ENCODE results near the gene RPRD1A. TPM values are rescaled to one million over a fixed set of nuclear protein-coding genes. Genes with fewer than 3 reads are reported as not detected.
A peak's percentile ranks its signal among the peaks of the same experiment; 100 is the strongest.

Gene RPRD1A
- total RNA-seq, 1 donor from 2014 or later = 198 TPM

DNA sequence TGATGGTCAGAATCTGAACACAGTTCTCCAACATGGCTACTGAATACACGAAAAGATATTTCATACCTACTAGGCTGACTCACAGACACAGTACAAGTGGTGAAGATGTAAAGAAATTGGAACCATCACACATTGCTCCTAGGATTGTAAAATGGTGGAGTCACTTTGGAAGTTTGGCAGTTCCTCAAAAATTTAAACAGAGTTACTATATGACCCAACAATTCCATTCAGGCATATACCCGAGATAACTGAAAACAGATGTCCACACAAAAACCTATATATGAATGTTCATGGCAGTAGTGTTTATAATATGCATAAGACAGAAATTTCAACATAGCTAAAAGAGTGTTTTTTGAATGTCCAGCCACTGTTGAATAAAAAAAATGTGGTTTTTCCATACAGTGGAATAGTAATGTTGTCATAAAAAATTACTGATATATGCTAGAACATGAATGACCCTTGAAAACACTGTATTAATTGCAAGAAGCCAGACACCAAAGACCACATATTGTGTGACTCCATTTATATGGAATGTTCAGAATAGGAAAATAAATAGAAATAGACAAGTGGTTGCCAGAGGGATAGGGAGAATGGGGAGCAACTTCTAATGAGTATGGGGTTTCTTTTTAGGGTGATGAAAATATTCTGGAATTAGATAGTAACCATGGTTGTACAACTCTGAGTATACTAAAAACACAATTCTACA is 84.8 kb downstream of the RPRD1A start:
- no peak overlapping the region for H3K27ac Mint-ChIP-seq
- no peaks in the 10 kb centered on the region for H3K27me3 ChIP-seq
- H3F3A ChIP-seq (ENCODE audit: low read depth) = peaks cover 14% of the 10 kb centered on the region
- no peak overlapping the region for H3K4me3 Mint-ChIP-seq
- H3K4me1 ChIP-seq = no peaks in the 10 kb centered on the region
- peaks cover 12% of the 10 kb centered on the region for H3K36me3 ChIP-seq
- H3K4me2 ChIP-seq = no peak overlapping the region
- H3K4me3 ChIP-seq = no peak overlapping the region
- H3K79me2 ChIP-seq (ENCODE audit: low read depth) = no peaks in the 10 kb centered on the region
- no peaks in the 10 kb centered on the region for H3K9me3 Mint-ChIP-seq
- no peak for TF ChIP-seq EZH2 (IDR thresholded peaks at IDR 0.05)
- no peak for TF ChIP-seq EZH2phosphoT487 (IDR thresholded peaks at IDR 0.05)
- TF ChIP-seq, protein P1, sequence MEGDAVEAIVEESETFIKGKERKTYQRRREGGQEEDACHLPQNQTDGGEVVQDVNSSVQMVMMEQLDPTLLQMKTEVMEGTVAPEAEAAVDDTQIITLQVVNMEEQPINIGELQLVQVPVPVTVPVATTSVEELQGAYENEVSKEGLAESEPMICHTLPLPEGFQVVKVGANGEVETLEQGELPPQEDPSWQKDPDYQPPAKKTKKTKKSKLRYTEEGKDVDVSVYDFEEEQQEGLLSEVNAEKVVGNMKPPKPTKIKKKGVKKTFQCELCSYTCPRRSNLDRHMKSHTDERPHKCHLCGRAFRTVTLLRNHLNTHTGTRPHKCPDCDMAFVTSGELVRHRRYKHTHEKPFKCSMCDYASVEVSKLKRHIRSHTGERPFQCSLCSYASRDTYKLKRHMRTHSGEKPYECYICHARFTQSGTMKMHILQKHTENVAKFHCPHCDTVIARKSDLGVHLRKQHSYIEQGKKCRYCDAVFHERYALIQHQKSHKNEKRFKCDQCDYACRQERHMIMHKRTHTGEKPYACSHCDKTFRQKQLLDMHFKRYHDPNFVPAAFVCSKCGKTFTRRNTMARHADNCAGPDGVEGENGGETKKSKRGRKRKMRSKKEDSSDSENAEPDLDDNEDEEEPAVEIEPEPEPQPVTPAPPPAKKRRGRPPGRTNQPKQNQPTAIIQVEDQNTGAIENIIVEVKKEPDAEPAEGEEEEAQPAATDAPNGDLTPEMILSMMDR (IDR thresholded peaks at IDR 0.05) = no peak
- H3K4me1 Mint-ChIP-seq = no peaks in the 10 kb centered on the region
- no peak for DNase-seq (ENCODE audit: low spot score)
- H3K27ac ChIP-seq = no peak overlapping the region
- H3K9me3 ChIP-seq (ENCODE audit: low read depth) = no peaks in the 10 kb centered on the region
- no peak overlapping the region for H3K9ac ChIP-seq
- peaks cover 28% of the 10 kb centered on the region for H3K36me3 Mint-ChIP-seq
- no peaks in the 10 kb centered on the region for H3K27me3 Mint-ChIP-seq (ENCODE audit: insufficient read depth, low read depth)
- H2AFZ ChIP-seq (replicated peaks) = no peak overlapping the region
- H4K20me1 ChIP-seq (ENCODE audit: low read depth) = no peaks in the 10 kb centered on the region

DNA sequence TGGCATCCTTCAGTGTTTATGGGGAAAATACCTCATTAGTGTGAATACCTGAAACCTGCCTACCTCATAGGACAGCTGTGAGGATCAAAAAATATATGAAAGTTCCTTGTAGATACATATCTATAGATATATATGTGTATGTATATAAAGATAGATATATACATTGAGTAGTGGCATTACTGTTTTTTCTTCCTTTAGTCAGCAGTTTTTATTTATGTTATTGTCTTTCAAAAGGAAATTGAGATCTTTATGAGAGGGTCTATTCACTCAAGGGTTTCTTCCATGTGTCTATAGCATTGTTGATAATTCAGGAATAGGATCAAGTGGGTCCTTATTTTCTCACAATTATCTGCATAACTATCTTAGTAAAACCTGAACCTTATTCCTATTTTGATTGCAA is 88.2 kb downstream of the RPRD1A start:
- no peaks in the 10 kb centered on the region for H4K20me1 ChIP-seq (ENCODE audit: low read depth)
- H3K36me3 ChIP-seq = peaks cover 32% of the 10 kb centered on the region
- H3F3A ChIP-seq (ENCODE audit: low read depth) = peaks cover 14% of the 10 kb centered on the region
- H3K4me2 ChIP-seq = no peak overlapping the region
- Mint-ChIP-seq H3K27ac (no peak overlapping the region), H3K9me3 (no peaks in the 10 kb centered on the region), H3K36me3 (peaks cover 36% of the 10 kb centered on the region), H3K4me1 (peaks cover 1% of the 10 kb centered on the region), H3K27me3 (ENCODE audit: insufficient read depth, low read depth) (no peaks in the 10 kb centered on the region), H3K4me3 (no peak overlapping the region)
- no peaks in the 10 kb centered on the region for H3K9me3 ChIP-seq (ENCODE audit: low read depth)
- no peak overlapping the region for H3K4me3 ChIP-seq
- H3K4me1 ChIP-seq = peaks cover 3% of the 10 kb centered on the region
- no peak overlapping the region for H2AFZ ChIP-seq (replicated peaks)
- H3K9ac ChIP-seq = no peak overlapping the region
- H3K27me3 ChIP-seq = no peaks in the 10 kb centered on the region
- DNase-seq (ENCODE audit: low spot score) = no peak
- H3K79me2 ChIP-seq (ENCODE audit: low read depth) = peaks cover 10% of the 10 kb centered on the region
- TF ChIP-seq, protein P1 (IDR thresholded peaks at IDR 0.05) = no peak
- TF ChIP-seq EZH2 (IDR thresholded peaks at IDR 0.05) = no peak
- no peak for TF ChIP-seq EZH2phosphoT487 (IDR thresholded peaks at IDR 0.05)
- no peak overlapping the region for H3K27ac ChIP-seq

DNA sequence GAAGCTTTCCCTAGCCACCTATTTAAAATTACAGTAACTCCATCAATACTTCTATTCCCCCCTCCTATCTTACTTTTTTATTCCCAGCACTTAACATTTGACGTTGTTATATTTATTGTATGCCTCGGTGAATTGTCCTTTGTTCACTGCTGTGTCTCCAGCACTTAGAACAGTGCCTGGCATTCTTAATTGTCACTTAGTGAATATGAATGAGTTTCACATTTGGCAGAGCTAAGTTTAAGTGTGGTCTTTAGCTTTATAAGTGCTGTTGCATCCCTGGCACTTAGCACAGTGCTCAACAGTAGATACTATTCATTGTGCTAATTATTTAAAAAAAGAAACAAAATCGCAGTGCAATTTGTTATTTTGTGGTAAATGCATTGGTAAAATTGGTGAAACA is 93.2 kb downstream of the RPRD1A start:
- H3K9ac ChIP-seq = no peak overlapping the region
- no peak overlapping the region for H3K4me3 ChIP-seq
- peaks cover 10% of the 10 kb centered on the region for H3K4me1 ChIP-seq
- no peak overlapping the region for H3K27ac ChIP-seq
- H3K79me2 ChIP-seq (ENCODE audit: low read depth) = peaks cover 25% of the 10 kb centered on the region
- no peak overlapping the region for H2AFZ ChIP-seq (replicated peaks)
- H4K20me1 ChIP-seq (ENCODE audit: low read depth) = no peaks in the 10 kb centered on the region
- peaks cover 25% of the 10 kb centered on the region for H3K36me3 ChIP-seq
- H3K27me3 ChIP-seq = no peaks in the 10 kb centered on the region
- peaks cover 6% of the 10 kb centered on the region for H3F3A ChIP-seq (ENCODE audit: low read depth)
- TF ChIP-seq, protein P1 (IDR thresholded peaks at IDR 0.05) = no peak
- TF ChIP-seq EZH2phosphoT487 (IDR thresholded peaks at IDR 0.05) = no peak
- no peak for TF ChIP-seq EZH2 (IDR thresholded peaks at IDR 0.05)
- Mint-ChIP-seq H3K27me3 (ENCODE audit: insufficient read depth, low read depth) (no peaks in the 10 kb centered on the region), H3K36me3 (peaks cover 26% of the 10 kb centered on the region), H3K27ac (no peak overlapping the region), H3K4me3 (peak overlapping the region; percentile 94), H3K9me3 (no peaks in the 10 kb centered on the region), H3K4me1 (peaks cover 19% of the 10 kb centered on the region)
- peak overlapping the region; percentile 86 for H3K4me2 ChIP-seq
- H3K9me3 ChIP-seq (ENCODE audit: low read depth) = no peaks in the 10 kb centered on the region
- no peak for DNase-seq (ENCODE audit: low spot score)

Measured in neural progenitor cell (in vitro differentiated cells).